K562 (cell line): ENCODE results near the gene CBFA2T2.

Source experiments
- DPF2 ChIP-seq: fragments of 450-650 bp; IDR thresholded peaks from 2 replicates; pipeline ENCODE4 v1.6.1; 2016
- EZH2 ChIP-seq: IDR thresholded peaks from 2 replicates; pipeline ENCODE4 v1.6.1; 2012; ENCODE audit warnings: low read depth, mild to moderate bottlenecking, inconsistent platforms, low read length, borderline replicate concordance
- POLR2A ChIP-seq: fragments of 450-650 bp; conservative IDR thresholded peaks from 2 replicates; pipeline ENCODE4 v1.6.1; 2016
- SREBF1 ChIP-seq: fragments of 150-350 bp; IDR thresholded peaks from 2 replicates; pipeline ENCODE4 v1.6.1; 2014; ENCODE audit warnings: antibody characterized with exemption, low read depth, low read length, borderline replicate concordance
- ZNF133 ChIP-seq: fragments of 250-450 bp; sonication (Bioruptor Pico); IDR thresholded peaks from 2 replicates; pipeline ENCODE4 v1.4.0; 2020; ENCODE audit warnings: mild to moderate bottlenecking
- ZNF436 ChIP-seq: fragments of 250-450, 450-650 bp; sonication (Bioruptor Pico); formaldehyde crosslinking; IDR thresholded peaks from 2 replicates; pipeline ENCODE4 v1.7.0; 2020; ENCODE audit warnings: mild to moderate bottlenecking
- ZNF561 ChIP-seq: fragments of 450-650 bp; formaldehyde crosslinking; conservative IDR thresholded peaks from 2 replicates; pipeline ENCODE4 v1.4.0; 2020; ENCODE audit warnings: mild to moderate bottlenecking, moderate library complexity
- ZZZ3 ChIP-seq: fragments of 450-650 bp; IDR thresholded peaks from 2 replicates; pipeline ENCODE4 v1.6.1; 2016; ENCODE audit warnings: antibody characterized with exemption, mild to moderate bottlenecking, moderate library complexity
- TF ChIP-seq, protein P1 (sequence below), 3 experiments: IDR thresholded peaks in 2 of 3; conservative IDR thresholded peaks in 1 of 3; 2 replicates each; pipeline ENCODE4 v1.5.1; 2011 to 2012; ENCODE audit warnings: low read length in 3 of 3, mild to moderate bottlenecking in 3 of 3, control low read depth in 2 of 3, improper control_type of control experiment in 1 of 3, inconsistent platforms in 1 of 3, low read depth in 1 of 3, mixed read lengths in 1 of 3, moderate library complexity in 1 of 3; ENCODE audit not compliant: insufficient read depth in 2 of 3

- TF ChIP-seq ZNF133 (no peak), ZNF436 (CRISPR knock-in tag) (no peak), DPF2 (no peak), POLR2A (no peak), ZNF561 (CRISPR knock-in tag) (no peak), ZZZ3 (no peak), EZH2 (no peak), SREBF1 (no peak)
- TF ChIP-seq, protein P1, sequence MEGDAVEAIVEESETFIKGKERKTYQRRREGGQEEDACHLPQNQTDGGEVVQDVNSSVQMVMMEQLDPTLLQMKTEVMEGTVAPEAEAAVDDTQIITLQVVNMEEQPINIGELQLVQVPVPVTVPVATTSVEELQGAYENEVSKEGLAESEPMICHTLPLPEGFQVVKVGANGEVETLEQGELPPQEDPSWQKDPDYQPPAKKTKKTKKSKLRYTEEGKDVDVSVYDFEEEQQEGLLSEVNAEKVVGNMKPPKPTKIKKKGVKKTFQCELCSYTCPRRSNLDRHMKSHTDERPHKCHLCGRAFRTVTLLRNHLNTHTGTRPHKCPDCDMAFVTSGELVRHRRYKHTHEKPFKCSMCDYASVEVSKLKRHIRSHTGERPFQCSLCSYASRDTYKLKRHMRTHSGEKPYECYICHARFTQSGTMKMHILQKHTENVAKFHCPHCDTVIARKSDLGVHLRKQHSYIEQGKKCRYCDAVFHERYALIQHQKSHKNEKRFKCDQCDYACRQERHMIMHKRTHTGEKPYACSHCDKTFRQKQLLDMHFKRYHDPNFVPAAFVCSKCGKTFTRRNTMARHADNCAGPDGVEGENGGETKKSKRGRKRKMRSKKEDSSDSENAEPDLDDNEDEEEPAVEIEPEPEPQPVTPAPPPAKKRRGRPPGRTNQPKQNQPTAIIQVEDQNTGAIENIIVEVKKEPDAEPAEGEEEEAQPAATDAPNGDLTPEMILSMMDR (IDR thresholded peaks at IDR 0.05 in 2 of 3, conservative IDR thresholded peaks at IDR 0.05 in 1 of 3; ENCODE audit: insufficient read depth in 2 of 3, low read depth in 1 of 3, low read length in 3 of 3), result no peak
These were observed 169.0 kb downstream of the CBFA2T2 start for GRCh38 chr20:33658929-33659328.
